Neuronal stem cell (in vitro differentiated cells): Measurements from ENCODE around the gene LPA.

ENCODE experiments used
- DNase-seq: peaks from one replicate; pipeline ENCODE4 v3.0.0-alpha.2; 2013; ENCODE audit warnings: low spot score
- H2AFZ ChIP-seq: one replicate; pipeline ENCODE4 v1.6.1; 2013; ENCODE audit warnings: mild to moderate bottlenecking, low read length, inconsistent platforms
- H2AK5ac ChIP-seq: 2 replicates; pipeline ENCODE4 v1.6.1; 2013; ENCODE audit warnings: low read depth, mild to moderate bottlenecking, inconsistent platforms, low read length, moderate library complexity, mixed read lengths
- H2BK120ac ChIP-seq: 2 replicates; pipeline ENCODE4 v1.6.1; 2013; ENCODE audit warnings: low read depth, mild to moderate bottlenecking, inconsistent platforms, low read length, moderate library complexity, mixed read lengths
- H2BK12ac ChIP-seq: one replicate; pipeline ENCODE4 v1.6.1; 2013; ENCODE audit warnings: low read length, inconsistent platforms
- H2BK15ac ChIP-seq: 2 replicates; pipeline ENCODE4 v1.6.1; 2013; ENCODE audit warnings: mild to moderate bottlenecking, low read length, inconsistent platforms, mixed read lengths
- H2BK5ac ChIP-seq: one replicate; pipeline ENCODE4 v1.6.1; 2013; ENCODE audit warnings: inconsistent platforms, mild to moderate bottlenecking, low read length, moderate library complexity
- H3K14ac ChIP-seq: one replicate; pipeline ENCODE4 v1.6.1; 2013; ENCODE audit warnings: low read length, inconsistent platforms
- H3K18ac ChIP-seq: 2 replicates; pipeline ENCODE4 v1.6.1; 2013; ENCODE audit warnings: low read length, inconsistent platforms
- H3K23ac ChIP-seq: 2 replicates; pipeline ENCODE4 v1.6.1; 2013; ENCODE audit warnings: low read depth, mild to moderate bottlenecking, mixed read lengths, low read length, inconsistent platforms; ENCODE audit not compliant: poor library complexity
- H3K27ac ChIP-seq: replicated peaks from 3 replicates; pipeline ENCODE4 v1.5.1; 2013; ENCODE audit warnings: low read length, inconsistent platforms
- H3K27me3 ChIP-seq, 3 experiments: 2 replicates each; pipeline ENCODE4 v1.6.1; 2013; ENCODE audit warnings: low read length in 3 of 3, mild to moderate bottlenecking in 2 of 3, inconsistent platforms in 1 of 3, low read depth in 1 of 3, mixed read lengths in 1 of 3, moderate library complexity in 1 of 3; ENCODE audit not compliant: control insufficient read depth in 3 of 3, insufficient read depth in 3 of 3
- H3K36me3 ChIP-seq, 2 donors: replicated peaks in 1 of 2; 2 replicates each; pipeline ENCODE4 v1.6.1; 2013; ENCODE audit warnings: low read length in 2 of 2; ENCODE audit not compliant: control insufficient read depth in 2 of 2, insufficient read depth in 2 of 2
- H3K4ac ChIP-seq: 2 replicates; pipeline ENCODE4 v1.6.1; 2013; ENCODE audit warnings: inconsistent platforms, mild to moderate bottlenecking, low read length, moderate library complexity
- H3K4me1 ChIP-seq, 2 donors: 1 replicate in 1 of 2; 2 replicates in 1 of 2; pipeline ENCODE4 v1.6.1; 2013; ENCODE audit warnings: low read length in 2 of 2, low read depth in 1 of 2; ENCODE audit not compliant: control insufficient read depth in 2 of 2, insufficient read depth in 1 of 2
- H3K4me2 ChIP-seq: one replicate; pipeline ENCODE4 v1.6.1; 2013; ENCODE audit warnings: mild to moderate bottlenecking, low read length, inconsistent platforms; ENCODE audit not compliant: insufficient read depth, poor library complexity, severe bottlenecking
- H3K4me3 ChIP-seq, 2 donors: 2 replicates each; pipeline ENCODE4 v1.5.1; 2013; ENCODE audit warnings: low read length in 2 of 2, mild to moderate bottlenecking in 2 of 2, inconsistent platforms in 1 of 2, moderate library complexity in 1 of 2
- H3K79me1 ChIP-seq: one replicate; pipeline ENCODE4 v1.6.1; 2013; ENCODE audit warnings: low read depth, mild to moderate bottlenecking, inconsistent platforms, low read length, moderate library complexity
- H3K9ac ChIP-seq: one replicate; pipeline ENCODE4 v1.6.1; 2013; ENCODE audit warnings: mild to moderate bottlenecking, low read depth, low read length, inconsistent platforms; ENCODE audit not compliant: poor library complexity
- H3K9me3 ChIP-seq, 2 donors: replicated peaks in 1 of 2; 2 replicates each; pipeline versions ENCODE3 to v1.6.1; 2013; ENCODE audit warnings: low read length in 2 of 2, mild to moderate bottlenecking in 2 of 2, inconsistent platforms in 1 of 2, low read depth in 1 of 2, mixed read lengths in 1 of 2, moderate library complexity in 1 of 2; ENCODE audit not compliant: control insufficient read depth in 2 of 2, insufficient read depth in 1 of 2
- H4K8ac ChIP-seq: one replicate; pipeline ENCODE4 v1.6.1; 2013; ENCODE audit warnings: low read depth, mild to moderate bottlenecking, inconsistent platforms, low read length, moderate library complexity
- H4K91ac ChIP-seq: one replicate; pipeline ENCODE4 v1.6.1; 2013; ENCODE audit warnings: low read length, low read depth, mild to moderate bottlenecking, inconsistent platforms; ENCODE audit not compliant: poor library complexity
- WGBS, 2 donors: extraction: QIAGEN DNeasy Blood & Tissue Kit; methylation state at CpG; one replicate each; pipeline ENCODE4 v1.1.7; 2013; ENCODE audit warnings: missing lambda C conversion rate in 2 of 2, mixed read lengths in 1 of 2; ENCODE audit not compliant: insufficient read length in 2 of 2, insufficient replicate concordance in 1 of 2; ENCODE audit errors: extremely low coverage in 2 of 2; 5-methylcytosine and 5-hydroxymethylcytosine counted together

LPA gene

GRCh38 chr6:160510199-160510598, 153.9 kb downstream of the LPA start:
- H3K27ac ChIP-seq: no peak overlapping the region
- H3K18ac ChIP-seq: no peak overlapping the region
- H3K27me3 ChIP-seq: no peaks in the 10 kb centered on the region
- no peak overlapping the region for H4K8ac ChIP-seq
- H3K23ac ChIP-seq: no peak overlapping the region
- no peaks in the 10 kb centered on the region for H3K4me1 ChIP-seq
- no peak overlapping the region for H2BK12ac ChIP-seq
- no peak overlapping the region for H3K4me3 ChIP-seq
- H2BK5ac ChIP-seq: no peak overlapping the region
- H3K36me3 ChIP-seq: no peaks in the 10 kb centered on the region
- no peak overlapping the region for H3K9ac ChIP-seq
- no CpG with 5 or more reads among the region's 2 CpGs for WGBS, 2 donors
- H2AFZ ChIP-seq: no peak overlapping the region
- H3K4me2 ChIP-seq: no peak overlapping the region
- no peaks in the 10 kb centered on the region for H3K9me3 ChIP-seq
- H3K14ac ChIP-seq: no peak overlapping the region
- no peak overlapping the region for H2BK120ac ChIP-seq
- no peak overlapping the region for H4K91ac ChIP-seq
- H2BK15ac ChIP-seq: no peak overlapping the region
- H2AK5ac ChIP-seq: no peak overlapping the region
- no peaks in the 10 kb centered on the region for H3K79me1 ChIP-seq
- no peak for DNase-seq
- H3K4ac ChIP-seq: no peak overlapping the region

GRCh38 chr6:160509610-160510009, 154.5 kb downstream of the LPA start:
- Histone ChIP-seq H2AFZ (no peak overlapping the region), H3K9me3 (no peaks in the 10 kb centered on the region), H2BK15ac (no peak overlapping the region), H3K27ac (no peak overlapping the region), H3K9ac (no peak overlapping the region), H3K4me1 (no peaks in the 10 kb centered on the region), H2BK12ac (no peak overlapping the region), H3K36me3 (no peaks in the 10 kb centered on the region), H3K4me2 (no peak overlapping the region), H2BK120ac (no peak overlapping the region), H3K18ac (no peak overlapping the region), H3K4me3 (no peak overlapping the region), H2AK5ac (no peak overlapping the region), H2BK5ac (no peak overlapping the region), H3K27me3 (no peaks in the 10 kb centered on the region), H3K4ac (no peak overlapping the region), H3K79me1 (no peaks in the 10 kb centered on the region), H3K23ac (no peak overlapping the region), H4K91ac (no peak overlapping the region), H3K14ac (no peak overlapping the region), H4K8ac (no peak overlapping the region)
- no CpG with 5 or more reads among the region's 2 CpGs for WGBS, 2 donors
- no peak for DNase-seq

GRCh38 chr6:160508599-160508998, 155.5 kb downstream of the LPA start:
- H4K8ac ChIP-seq: no peak overlapping the region
- H2BK5ac ChIP-seq: no peak overlapping the region
- no peak overlapping the region for H3K14ac ChIP-seq
- no peaks in the 10 kb centered on the region for H3K36me3 ChIP-seq
- no peak overlapping the region for H3K4me3 ChIP-seq
- H3K79me1 ChIP-seq: no peaks in the 10 kb centered on the region
- H3K4ac ChIP-seq: no peak overlapping the region
- H3K4me1 ChIP-seq: no peaks in the 10 kb centered on the region
- no peak overlapping the region for H3K23ac ChIP-seq
- WGBS, 2 donors: no CpG with 5 or more reads among the region's 2 CpGs
- H2AFZ ChIP-seq: no peak overlapping the region
- H4K91ac ChIP-seq: no peak overlapping the region
- no peak overlapping the region for H3K4me2 ChIP-seq
- H2AK5ac ChIP-seq: no peak overlapping the region
- H3K27me3 ChIP-seq: no peaks in the 10 kb centered on the region
- H3K9me3 ChIP-seq: no peaks in the 10 kb centered on the region
- no peak overlapping the region for H2BK120ac ChIP-seq
- DNase-seq: no peak
- no peak overlapping the region for H2BK15ac ChIP-seq
- H3K27ac ChIP-seq: no peak overlapping the region
- H2BK12ac ChIP-seq: no peak overlapping the region
- no peak overlapping the region for H3K18ac ChIP-seq
- H3K9ac ChIP-seq: no peak overlapping the region

GRCh38 chr6:160507420-160507819, 156.7 kb downstream of the LPA start:
- H3K79me1 ChIP-seq: no peaks in the 10 kb centered on the region
- H4K91ac ChIP-seq: no peak overlapping the region
- no peak overlapping the region for H3K4me2 ChIP-seq
- no peak overlapping the region for H2BK5ac ChIP-seq
- H2BK120ac ChIP-seq: no peak overlapping the region
- no peak overlapping the region for H2BK15ac ChIP-seq
- no peak overlapping the region for H3K9ac ChIP-seq
- H3K18ac ChIP-seq: no peak overlapping the region
- no peak overlapping the region for H3K14ac ChIP-seq
- no peak overlapping the region for H3K23ac ChIP-seq
- H3K4me1 ChIP-seq: no peaks in the 10 kb centered on the region
- no peak overlapping the region for H3K4ac ChIP-seq
- no peak overlapping the region for H2BK12ac ChIP-seq
- H4K8ac ChIP-seq: no peak overlapping the region
- no CpG with 5 or more reads among the region's 4 CpGs for WGBS, 2 donors
- no peaks in the 10 kb centered on the region for H3K9me3 ChIP-seq
- no peak overlapping the region for H2AK5ac ChIP-seq
- no peak overlapping the region for H2AFZ ChIP-seq
- H3K27ac ChIP-seq: no peak overlapping the region
- H3K36me3 ChIP-seq: no peaks in the 10 kb centered on the region
- no peak overlapping the region for H3K4me3 ChIP-seq
- no peaks in the 10 kb centered on the region for H3K27me3 ChIP-seq
- DNase-seq: no peak
